ENCODE data around the gene ANKK1.

ANKK1 gene

DNA sequence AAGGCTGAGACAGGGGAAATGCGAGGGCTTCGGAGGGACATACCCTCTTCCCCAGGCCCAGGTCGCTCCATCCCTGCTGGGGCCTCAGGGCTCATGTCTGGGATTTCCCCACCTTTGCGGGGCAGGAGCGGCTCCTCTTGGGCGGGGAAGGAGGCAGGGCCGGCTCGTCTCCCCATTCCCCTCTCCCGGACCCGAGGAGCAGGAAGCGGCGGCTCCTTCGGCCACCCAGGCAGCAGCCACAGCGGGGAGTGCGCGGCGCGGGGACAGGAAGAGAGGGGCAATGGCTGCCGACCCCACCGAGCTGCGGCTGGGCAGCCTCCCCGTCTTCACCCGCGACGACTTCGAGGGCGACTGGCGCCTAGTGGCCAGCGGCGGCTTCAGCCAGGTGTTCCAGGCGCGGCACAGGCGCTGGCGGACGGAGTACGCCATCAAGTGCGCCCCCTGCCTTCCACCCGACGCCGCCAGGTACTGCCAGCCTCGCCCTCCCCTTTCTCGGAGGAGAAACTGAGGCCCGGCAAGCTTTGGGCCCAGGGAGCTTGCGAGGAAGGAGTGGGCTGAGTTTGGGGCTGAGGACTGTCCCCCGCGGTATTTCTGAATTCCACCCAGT is at the start of gene ANKK1:
ANKK1 (plus strand) TSS at position 175 of the 607 bp plus-strand sequence; CDS start at position 281, 106 bp downstream.
- no peak within 1 kb of the TSS for H3K4me3 ChIP-seq (ENCODE audit: low read length)
- no peak for TF ChIP-seq ZNF274 (IDR thresholded peaks at IDR 0.05; ENCODE audit: low read depth, low read length)

DNA sequence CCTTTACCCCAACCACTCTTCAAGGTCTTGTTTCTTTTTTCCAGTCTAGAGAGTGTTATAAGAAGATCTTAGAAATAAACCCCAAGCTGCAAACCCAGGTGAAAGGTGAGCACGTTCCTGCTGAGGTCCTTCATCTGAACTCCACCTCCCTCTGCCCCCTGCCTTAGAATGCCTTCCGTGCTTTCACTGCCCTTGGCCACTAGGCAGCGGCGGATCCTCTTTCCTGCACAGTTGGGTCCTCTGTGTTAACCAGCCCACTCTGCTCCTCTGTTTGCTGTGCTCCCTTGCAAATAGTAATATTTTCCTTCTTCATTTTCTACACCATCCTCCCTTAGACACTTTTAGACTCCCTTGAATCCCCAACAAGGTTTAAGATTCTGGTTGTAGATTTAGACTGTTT is 48.8 kb upstream of the ANKK1 start:
- H3K4me3 ChIP-seq (ENCODE audit: low read length) = no peak overlapping the region
- no peak for TF ChIP-seq ZNF274 (IDR thresholded peaks at IDR 0.05; ENCODE audit: low read depth, low read length)

- no peak for TF ChIP-seq ZNF274 (IDR thresholded peaks at IDR 0.05; ENCODE audit: low read depth, low read length)
Observed at GRCh38 chr11:113339929-113340589, 47.5 kb upstream of the ANKK1 start.

GRCh38 chr11:113341388-113342165 is 46.0 kb upstream of the ANKK1 start:
- no peak for TF ChIP-seq ZNF274 (IDR thresholded peaks at IDR 0.05; ENCODE audit: low read depth, low read length)

More at GRCh38 chr11:113339929-113340589, 47.5 kb upstream of the ANKK1 start:
- no peak overlapping the region for H3K4me3 ChIP-seq (ENCODE audit: low read length)

GRCh38 chr11:113345978-113346377 is 41.6 kb upstream of the ANKK1 start:
- H3K4me3 ChIP-seq (ENCODE audit: low read length) = no peak overlapping the region
- no peak for TF ChIP-seq ZNF274 (IDR thresholded peaks at IDR 0.05; ENCODE audit: low read depth, low read length)

More at GRCh38 chr11:113341388-113342165, 46.0 kb upstream of the ANKK1 start:
- no peak overlapping the region for H3K4me3 ChIP-seq (ENCODE audit: low read length)

DNA sequence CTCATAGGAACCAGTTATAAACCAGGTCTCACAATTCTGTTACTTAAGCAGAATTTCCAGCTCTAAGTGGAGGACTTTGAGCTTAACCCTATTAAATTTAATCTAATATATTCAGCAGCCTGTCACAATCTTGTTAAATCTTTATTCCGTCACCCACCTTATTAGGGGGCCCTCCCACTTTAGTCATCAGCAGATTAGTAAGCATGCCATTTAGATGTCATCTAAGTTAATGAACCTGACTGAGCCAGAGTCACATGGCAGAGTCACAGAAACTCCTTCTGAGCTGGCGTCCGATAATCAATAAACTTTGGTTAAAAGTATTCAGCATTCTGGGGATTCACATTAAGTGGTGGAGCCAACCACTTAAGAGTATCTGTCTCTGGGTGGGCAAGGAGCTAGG is 38.1 kb upstream of the ANKK1 start:
- no peak for TF ChIP-seq ZNF274 (IDR thresholded peaks at IDR 0.05; ENCODE audit: low read depth, low read length)
- H3K4me3 ChIP-seq (ENCODE audit: low read length) = no peak overlapping the region

- TF ChIP-seq ZNF274 (IDR thresholded peaks at IDR 0.05; ENCODE audit: low read depth, low read length) = no peak
- no peak overlapping the region for H3K4me3 ChIP-seq (ENCODE audit: low read length)
Observed at GRCh38 chr11:113350336-113351067, 37.1 kb upstream of the ANKK1 start.

- no peak for TF ChIP-seq ZNF274 (IDR thresholded peaks at IDR 0.05; ENCODE audit: low read depth, low read length)
- H3K4me3 ChIP-seq (ENCODE audit: low read length) = no peak overlapping the region
Observed at GRCh38 chr11:113351068-113351450, 36.5 kb upstream of the ANKK1 start.

GRCh38 chr11:113351480-113351879 is 36.1 kb upstream of the ANKK1 start:
- TF ChIP-seq ZNF274 (IDR thresholded peaks at IDR 0.05; ENCODE audit: low read depth, low read length) = no peak
- H3K4me3 ChIP-seq (ENCODE audit: low read length) = no peak overlapping the region

GRCh38 chr11:113356203-113356602 is 31.4 kb upstream of the ANKK1 start:
- no peak overlapping the region for H3K4me3 ChIP-seq (ENCODE audit: low read length)
- TF ChIP-seq ZNF274 (IDR thresholded peaks at IDR 0.05; ENCODE audit: low read depth, low read length) = no peak

- H3K4me3 ChIP-seq (ENCODE audit: low read length) = no peak overlapping the region
- TF ChIP-seq ZNF274 (IDR thresholded peaks at IDR 0.05; ENCODE audit: low read depth, low read length) = no peak
Observed at GRCh38 chr11:113363406-113363805, 24.2 kb upstream of the ANKK1 start.

- H3K4me3 ChIP-seq (ENCODE audit: low read length) = no peak overlapping the region
- TF ChIP-seq ZNF274 (IDR thresholded peaks at IDR 0.05; ENCODE audit: low read depth, low read length) = no peak
Observed at GRCh38 chr11:113363996-113364641, 23.5 kb upstream of the ANKK1 start.

GRCh38 chr11:113365895-113366294 is 21.7 kb upstream of the ANKK1 start:
- H3K4me3 ChIP-seq (ENCODE audit: low read length) = no peak overlapping the region
- no peak for TF ChIP-seq ZNF274 (IDR thresholded peaks at IDR 0.05; ENCODE audit: low read depth, low read length)

DNA sequence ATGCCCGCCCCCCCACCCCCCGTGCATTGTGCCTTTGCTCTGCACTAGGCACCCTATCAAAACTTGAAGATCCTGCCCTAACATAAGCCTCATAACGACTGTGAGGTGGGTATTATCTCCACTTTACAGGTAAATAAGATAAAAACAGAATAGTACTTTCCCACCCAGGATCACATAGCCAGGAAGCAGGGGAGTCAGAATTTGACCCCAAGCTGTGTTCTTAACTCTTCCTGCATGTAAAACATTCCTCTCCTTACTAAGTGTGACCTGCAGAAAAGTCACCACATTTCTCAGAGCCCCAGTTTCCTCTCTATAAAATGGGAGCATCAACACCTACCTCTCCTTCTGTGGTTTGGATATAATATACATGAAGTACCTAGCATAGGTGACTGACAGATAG is 18.2 kb upstream of the ANKK1 start:
- no peak for TF ChIP-seq ZNF274 (IDR thresholded peaks at IDR 0.05; ENCODE audit: low read depth, low read length)

More for the DNA sequence above, 18.2 kb upstream of the ANKK1 start:
- H3K4me3 ChIP-seq (ENCODE audit: low read length) = no peak overlapping the region
